HuH-7 (cell line): ENCODE measurements around the gene IRF5.

Experiments
- DNase-seq: peaks from one replicate; pipeline ENCODE4 v3.0.0; 2011; ENCODE audit warnings: low spot score

Gene IRF5

GRCh38 chr7:128937647-128938543 is at the start of gene IRF5:
Gene IRF5, plus strand, starts transcription at chr7:128937927. Its CDS starts 4,155 bp downstream, at chr7:128942082.
- DNase-seq, result no peak

DNA sequence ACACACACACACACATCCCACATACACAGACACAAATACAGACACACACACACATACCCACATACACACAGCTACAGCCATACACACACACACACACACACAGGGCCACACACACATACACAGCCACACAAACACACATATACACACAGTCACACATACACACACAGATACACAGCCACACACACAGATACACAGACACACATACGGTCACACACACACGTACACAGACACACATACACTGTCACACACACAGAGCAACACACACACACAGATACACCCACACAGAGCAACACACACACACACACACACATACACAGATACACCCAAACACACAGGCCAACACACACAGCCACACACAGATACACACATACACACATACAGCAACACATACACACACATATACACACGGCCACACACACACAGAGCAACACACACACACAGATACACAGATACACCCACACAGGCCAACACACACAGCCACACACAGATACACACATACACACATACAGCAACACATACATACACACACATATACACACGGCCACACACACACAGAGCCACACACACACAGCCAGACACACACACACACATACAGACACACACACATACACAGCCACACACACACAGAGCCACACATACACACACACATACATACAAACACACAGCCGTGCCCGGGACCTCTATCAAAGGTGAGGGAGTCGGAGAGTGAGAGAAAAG is 49.5 kb upstream of the IRF5 start:
- no peak for DNase-seq

GRCh38 chr7:128888756-128889095 is 49.0 kb upstream of the IRF5 start:
- no peak for DNase-seq

DNA sequence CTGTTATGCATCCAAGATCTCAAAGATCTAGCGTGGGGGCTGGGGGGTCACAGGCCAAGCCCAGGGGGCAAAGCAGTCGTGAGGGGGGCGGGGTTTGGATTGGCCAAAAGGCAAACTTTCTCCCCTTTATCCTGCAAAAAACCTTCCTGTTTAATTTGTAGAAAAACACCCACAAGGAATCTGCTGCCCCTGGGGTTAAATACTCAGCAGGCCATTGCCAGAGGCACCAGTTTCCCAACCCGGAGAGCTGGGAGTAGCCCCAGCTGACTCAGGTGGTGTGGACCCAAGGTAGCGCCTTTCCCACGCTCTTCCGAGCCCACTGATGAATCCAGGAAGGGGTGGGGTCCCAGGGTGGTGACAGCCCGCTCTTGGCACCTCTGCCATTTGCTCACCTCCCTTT is 48.6 kb upstream of the IRF5 start:
- no peak for DNase-seq

DNA sequence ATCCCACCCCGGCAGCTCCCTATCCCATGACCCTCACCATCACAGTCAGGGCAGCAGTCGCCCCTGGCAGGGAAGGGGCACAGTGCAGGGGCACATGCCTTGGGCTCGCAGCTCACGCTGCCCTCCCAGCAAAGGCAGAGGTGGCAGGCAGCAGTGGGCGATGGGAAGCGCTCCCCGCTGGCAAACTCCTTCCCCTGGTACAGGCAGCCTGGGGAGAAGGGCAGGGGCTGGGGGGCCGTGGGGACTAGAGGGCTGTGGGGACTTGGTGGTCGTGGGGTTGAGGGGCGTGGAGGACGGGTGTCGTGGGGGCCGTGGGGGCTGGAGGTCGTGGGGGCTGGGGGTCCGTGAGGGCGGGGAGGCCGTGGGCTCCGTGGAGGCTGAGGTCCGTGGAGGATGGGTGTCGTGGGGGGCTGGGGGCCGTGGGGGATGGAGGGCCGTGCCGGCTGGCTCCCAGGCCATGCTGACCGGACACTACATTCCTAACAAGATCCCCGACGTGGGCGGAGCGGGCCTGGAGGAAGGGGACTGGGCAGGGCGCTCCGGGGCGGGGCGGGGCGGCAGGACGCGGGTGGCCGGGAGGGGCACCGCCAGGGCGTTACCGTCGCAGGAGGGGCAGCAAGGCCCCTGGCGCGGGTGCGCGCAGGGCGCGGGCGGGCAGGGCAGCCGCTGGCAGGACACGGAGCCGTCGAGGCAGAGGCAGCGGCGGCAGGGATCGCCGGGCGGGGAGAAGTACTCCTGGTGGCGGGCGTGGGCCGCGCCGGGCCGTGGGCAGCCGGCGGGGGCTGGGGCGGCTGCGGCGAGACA is 47.2 kb upstream of the IRF5 start:
- peak; percentile 77 for DNase-seq

GRCh38 chr7:128891110-128891941 is 46.4 kb upstream of the IRF5 start:
- DNase-seq, result peak; percentile 68

GRCh38 chr7:128891942-128892269 is 45.8 kb upstream of the IRF5 start:
- no peak for DNase-seq

DNA sequence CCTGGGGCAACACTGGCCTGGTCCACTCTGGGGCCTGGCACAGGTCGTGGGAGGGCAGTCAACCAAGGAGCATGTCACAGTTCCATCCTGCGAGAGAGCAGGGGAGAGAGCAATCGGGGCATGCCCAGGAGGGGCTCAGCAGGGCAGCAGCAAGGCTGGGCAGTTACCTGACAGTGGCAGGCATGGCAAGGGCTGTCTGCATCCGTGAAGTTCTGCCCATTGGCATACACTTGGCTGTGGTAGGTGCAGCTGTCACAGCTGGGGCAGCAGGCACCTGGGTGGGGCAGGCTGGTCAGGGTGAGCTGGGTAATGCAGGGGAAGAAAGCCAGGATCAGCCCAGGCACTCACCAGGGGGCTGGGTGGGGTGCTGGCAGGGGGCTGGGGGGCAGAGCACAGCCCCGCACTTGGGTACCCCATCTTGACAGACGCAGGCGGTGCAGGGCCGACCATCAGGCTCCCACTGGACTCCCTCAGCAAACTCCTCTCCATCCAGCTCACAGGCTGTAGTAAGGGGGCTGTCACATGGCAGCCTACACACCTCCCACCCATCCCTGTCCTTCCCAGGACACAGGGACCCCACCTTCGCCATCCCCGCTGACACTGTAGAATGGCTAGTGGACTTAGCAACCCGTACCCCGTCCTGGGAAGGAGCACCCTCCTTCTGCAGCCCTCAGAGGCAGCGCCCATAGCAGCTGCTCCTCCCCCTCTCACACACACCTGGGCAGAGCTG is 45.0 kb upstream of the IRF5 start:
- no peak for DNase-seq

GRCh38 chr7:128893251-128894100 is 44.3 kb upstream of the IRF5 start:
- DNase-seq, result no peak

- DNase-seq, result no peak
Observed at GRCh38 chr7:128894101-128894440, 43.7 kb upstream of the IRF5 start.

DNA sequence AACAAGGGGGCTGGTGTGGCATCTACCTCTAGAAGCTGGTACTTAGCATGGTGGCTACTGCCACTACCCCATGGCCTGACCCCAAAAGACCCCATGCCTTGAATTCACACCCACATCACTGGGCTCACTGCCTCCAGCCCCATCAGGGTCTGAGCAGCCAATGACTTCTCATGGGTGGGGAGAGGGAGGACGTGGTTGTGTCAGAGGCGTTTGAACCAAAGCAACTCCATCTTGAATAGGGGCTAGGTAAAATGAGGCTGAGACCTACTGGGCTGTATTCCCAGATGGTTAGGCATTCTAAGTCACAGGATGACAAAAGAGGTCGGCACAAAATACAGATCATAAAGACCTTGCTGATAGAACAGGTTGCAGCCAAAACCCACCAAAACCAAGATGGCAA is 42.4 kb upstream of the IRF5 start:
- no peak for DNase-seq

GRCh38 chr7:128899392-128899791 is 38.3 kb upstream of the IRF5 start:
- no peak for DNase-seq

DNA sequence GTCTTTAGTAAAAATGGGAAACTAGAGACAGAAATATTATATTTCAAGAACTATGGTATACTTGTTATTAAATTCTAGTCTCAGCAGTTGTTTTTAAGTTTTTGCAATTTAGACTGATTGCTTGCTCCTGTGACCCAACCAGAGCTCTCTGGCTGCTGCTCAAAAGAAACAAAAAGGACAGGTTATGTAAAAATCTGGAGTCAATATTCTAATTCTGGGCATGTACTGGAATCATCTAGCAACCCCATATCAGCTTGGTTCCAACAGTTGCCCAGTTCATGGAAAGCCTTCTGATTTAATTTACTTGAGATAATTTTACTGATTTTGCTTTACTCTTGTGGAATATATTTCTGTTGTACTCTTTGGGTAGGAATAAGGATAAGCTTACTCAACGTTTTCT is 37.5 kb upstream of the IRF5 start:
- DNase-seq, result no peak

- DNase-seq, result no peak
Observed at GRCh38 chr7:128902761-128903585, 34.8 kb upstream of the IRF5 start.

GRCh38 chr7:128903621-128904361 is 33.9 kb upstream of the IRF5 start:
- no peak for DNase-seq

- peak; percentile 74 for DNase-seq
Observed at GRCh38 chr7:128904381-128905197, 33.1 kb upstream of the IRF5 start.

- peak; percentile 4 for DNase-seq
Observed at GRCh38 chr7:128906001-128906765, 31.5 kb upstream of the IRF5 start.
